GM10266 (cell line): ENCODE measurements around the gene RXRA.

ENCODE experiments used
- DNase-seq: peaks from one replicate; pipeline ENCODE4 v3.0.0; 2012; ENCODE audit errors: extremely low spot score
- CTCF ChIP-seq: IDR thresholded peaks from 2 replicates; pipeline ENCODE4 v1.5.1; 2012; ENCODE audit warnings: mild to moderate bottlenecking, low read depth; ENCODE audit not compliant: control insufficient read depth, insufficient read depth; ENCODE audit errors: missing control alignments

Gene RXRA

DNA sequence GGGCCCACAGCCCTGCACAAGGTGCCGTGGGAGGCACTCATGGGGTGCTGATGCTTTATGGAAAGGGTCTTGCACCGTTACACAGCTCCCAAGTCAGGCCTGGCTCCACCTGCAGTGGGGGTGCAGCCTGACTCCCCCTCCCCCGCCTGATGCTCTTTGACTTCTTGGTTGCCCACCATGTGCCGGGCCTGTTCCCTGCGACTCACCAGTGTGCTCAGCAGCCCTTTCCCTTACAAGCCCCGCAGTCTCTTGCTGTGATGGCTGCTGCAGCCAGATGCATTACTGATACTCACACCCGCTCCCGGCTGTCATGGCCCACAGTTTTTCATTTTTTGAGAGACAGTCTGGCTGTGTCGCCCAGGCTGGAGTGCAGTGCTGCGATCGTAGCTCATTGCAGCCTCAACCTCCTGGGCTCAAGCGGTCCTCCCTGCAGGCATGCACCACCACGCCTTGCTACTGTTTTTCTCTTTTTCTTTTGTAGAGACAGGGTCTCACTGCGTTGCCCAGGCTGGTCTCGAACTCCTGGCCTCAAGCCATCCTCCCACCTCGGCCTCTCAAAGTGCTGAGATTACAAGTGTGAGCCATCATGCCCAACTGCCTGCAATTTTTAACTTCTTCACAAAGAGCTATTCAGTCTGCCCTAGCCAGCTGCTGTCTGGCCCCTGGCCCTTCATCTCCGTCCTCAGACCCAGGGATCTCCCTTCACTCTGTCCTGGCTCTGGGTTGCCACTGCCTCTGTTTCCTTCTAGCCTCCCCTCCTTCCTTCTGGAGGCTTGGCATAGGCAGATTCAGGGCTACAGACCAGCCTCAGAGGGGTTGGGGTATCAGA is 109.5 kb downstream of the RXRA start:
- no peak for DNase-seq
- TF ChIP-seq CTCF = no peak

DNA sequence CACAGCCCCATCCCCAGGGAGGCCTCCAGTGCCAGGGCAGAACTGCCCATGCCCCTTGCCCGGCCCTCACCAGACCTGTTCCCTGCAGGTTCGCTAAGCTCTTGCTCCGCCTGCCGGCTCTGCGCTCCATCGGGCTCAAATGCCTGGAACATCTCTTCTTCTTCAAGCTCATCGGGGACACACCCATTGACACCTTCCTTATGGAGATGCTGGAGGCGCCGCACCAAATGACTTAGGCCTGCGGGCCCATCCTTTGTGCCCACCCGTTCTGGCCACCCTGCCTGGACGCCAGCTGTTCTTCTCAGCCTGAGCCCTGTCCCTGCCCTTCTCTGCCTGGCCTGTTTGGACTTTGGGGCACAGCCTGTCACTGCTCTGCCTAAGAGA is 110.1 kb downstream of the RXRA start:
- no peak for DNase-seq

DNA sequence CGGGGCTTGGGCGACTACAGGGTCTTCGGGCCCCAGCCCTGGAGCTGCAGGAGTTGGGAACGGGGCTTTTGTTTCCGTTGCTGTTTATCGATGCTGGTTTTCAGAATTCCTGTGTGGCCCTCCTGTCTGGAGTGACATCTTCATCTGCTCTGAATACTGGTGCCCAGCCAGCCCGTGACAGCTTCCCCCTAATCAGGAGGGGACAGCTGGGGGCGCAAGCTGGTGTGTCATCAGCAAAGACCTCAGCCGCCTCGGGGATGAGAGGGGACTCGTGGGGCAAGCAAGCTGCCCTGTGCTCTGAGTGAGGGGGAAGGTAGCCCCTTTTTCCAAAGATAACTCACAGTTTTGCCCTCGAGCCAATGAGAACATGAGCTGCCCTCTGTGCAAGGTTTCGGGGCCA is 110.7 kb downstream of the RXRA start:
- no peak for TF ChIP-seq CTCF
- no peak for DNase-seq

More for the DNA sequence above, 110.1 kb downstream of the RXRA start:
- no peak for TF ChIP-seq CTCF

DNA sequence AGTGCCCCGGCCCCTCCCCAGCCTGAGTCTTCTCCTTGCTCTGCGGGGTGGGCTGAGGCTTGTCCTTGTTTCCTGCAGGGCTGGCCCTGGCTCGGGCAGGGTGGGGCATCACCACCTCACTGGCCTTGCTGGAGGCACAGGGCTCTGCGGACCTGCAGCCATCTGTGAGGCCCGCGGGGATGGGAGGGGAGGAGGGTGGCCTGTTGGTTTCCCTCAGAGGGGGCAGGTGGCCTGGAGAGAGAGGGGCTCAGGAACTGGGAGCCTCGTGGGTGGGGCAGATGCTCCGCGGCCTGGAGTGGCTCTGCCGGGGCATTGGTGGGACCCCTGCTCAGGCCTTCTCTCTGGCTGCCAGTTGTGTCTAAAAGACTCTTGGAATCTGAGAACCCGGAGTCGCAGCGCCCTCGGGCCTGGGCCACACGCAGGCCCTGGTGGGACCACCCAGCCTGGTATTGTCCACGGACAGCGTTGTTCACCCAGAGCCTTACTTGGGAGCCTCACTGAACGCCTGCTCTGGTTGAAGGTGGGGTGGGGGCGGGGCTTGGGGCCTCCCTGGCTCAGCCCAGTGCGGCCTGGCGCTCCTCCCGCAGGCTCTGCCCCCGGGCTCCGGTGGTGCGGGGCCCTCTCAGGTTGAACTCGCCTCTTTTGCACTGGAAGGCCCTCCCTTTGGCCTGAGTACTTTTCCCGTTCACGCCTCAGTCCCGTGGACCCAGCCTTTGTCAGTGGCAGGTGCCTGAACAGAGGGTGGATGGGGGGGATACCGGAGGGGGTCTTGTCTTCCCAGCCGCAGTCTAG is 111.3 kb downstream of the RXRA start:
- no peak for DNase-seq

GRCh38 chr9:134438195-134438788 is 112.0 kb downstream of the RXRA start:
- no peak for DNase-seq

More for the DNA sequence above, 111.3 kb downstream of the RXRA start:
- no peak for TF ChIP-seq CTCF

GRCh38 chr9:134439368-134439784 is 113.1 kb downstream of the RXRA start:
- DNase-seq = no peak
- no peak for TF ChIP-seq CTCF

More at GRCh38 chr9:134438195-134438788, 112.0 kb downstream of the RXRA start:
- TF ChIP-seq CTCF = no peak
